Gastroesophageal sphincter (tissue), 4 donors: Measurements from ENCODE around the gene UNC93A. TPM values are rescaled to one million over a fixed set of nuclear protein-coding genes. Genes with fewer than 3 reads are reported as not detected.

Experiments
- ATAC-seq: fragments of 150-250 bp; one replicate; pipeline ENCODE4 v1.9.1; 2016; ENCODE audit warnings: mild to moderate bottlenecking, moderate library complexity
- H3K27ac ChIP-seq, 4 donors: fragments of 200-600 bp; sonication (generic) in 3 of 4; 1 replicate in 3 of 4; 2 replicates in 1 of 4; pipeline ENCODE4 v1.5.1; 2016 to 2019
- H3K27me3 ChIP-seq: fragments of 200-600 bp; sonication (generic); one replicate; pipeline ENCODE4 v1.5.1; 2019
- H3K36me3 ChIP-seq, 2 donors: fragments of 200-600 bp; sonication (generic); one replicate each; pipeline ENCODE4 v1.5.1; 2019; ENCODE audit warnings: control low read depth in 1 of 2
- H3K4me1 ChIP-seq, 3 donors: fragments of 200-600 bp; sonication (generic); 1 replicate in 2 of 3; 2 replicates in 1 of 3; pipeline ENCODE4 v1.5.1; 2016 to 2019; ENCODE audit warnings: control low read depth in 2 of 3
- H3K4me3 ChIP-seq, 2 donors: fragments of 200-600 bp; sonication (generic); one replicate each; pipeline ENCODE4 v1.5.1; 2019; ENCODE audit warnings: mild to moderate bottlenecking in 1 of 2, moderate library complexity in 1 of 2
- H3K9me3 ChIP-seq, 3 donors: fragments of 200-600 bp; sonication (generic); one replicate each; pipeline ENCODE4 v1.5.1; 2017 to 2019; ENCODE audit warnings: control low read depth in 2 of 3
- CTCF ChIP-seq, 4 experiments: fragments of 200-600 bp in 2 of 4; fragments of 450-650 bp in 2 of 4; sonication (generic) in 1 of 4; IDR thresholded peaks; one replicate each; pipeline ENCODE4 v1.5.1; 2017 to 2019; ENCODE audit warnings: antibody characterized with exemption in 4 of 4, mild to moderate bottlenecking in 2 of 4, moderate library complexity in 2 of 4
- EP300 ChIP-seq: sonication (generic); formaldehyde crosslinking; IDR thresholded peaks from one replicate; pipeline ENCODE4 v1.6.1; 2017; ENCODE audit warnings: antibody characterized with exemption, mild to moderate bottlenecking
- POLR2A ChIP-seq, 2 donors: fragments of 450-650 bp; IDR thresholded peaks; one replicate each; pipeline ENCODE4 v1.6.1; 2017; ENCODE audit warnings: antibody characterized with exemption in 2 of 2, mild to moderate bottlenecking in 2 of 2, moderate library complexity in 1 of 2
- POLR2AphosphoS5 ChIP-seq: sonication (generic); formaldehyde crosslinking; IDR thresholded peaks from one replicate; pipeline ENCODE4 v1.6.1; 2017; ENCODE audit warnings: antibody characterized with exemption
- WGBS, 2 donors: methylation state at CpG; one replicate each; pipeline ENCODE4 v1.1.5; 2018; ENCODE audit warnings: low coverage in 1 of 2; 5-methylcytosine and 5-hydroxymethylcytosine counted together
- total RNA-seq, 4 donors: library from RNA; depleted of rRNA; stranded (reverse); fragments of >200 nt; gene quantifications; one replicate each; pipeline ENCODE4 v1.1.0, GENCODE V29; 2016

UNC93A gene
- total RNA-seq, 4 donors from 2014 or later, result not detected

- WGBS, 2 donors, result 75 to 91% methylated on average over 11 to 17 of the region's 20 CpGs
- Histone ChIP-seq H3K36me3 (no peaks in the 10 kb centered on the region), H3K4me3 (no peak overlapping the region), H3K4me1 (no peaks in the 10 kb centered on the region), H3K27ac (no peak overlapping the region), H3K9me3 (no peaks in the 10 kb centered on the region), H3K27me3 (peaks cover 4% of the 10 kb centered on the region)
- TF ChIP-seq POLR2A (IDR thresholded peaks at IDR 0.05) (no peak), CTCF (IDR thresholded peaks at IDR 0.05) (no peak), EP300 (no peak), POLR2AphosphoS5 (no peak)
- no peak for ATAC-seq
Measured at GRCh38 chr6:167268683-167269280, 22.3 kb upstream of the UNC93A start.

GRCh38 chr6:167270499-167271311 is 20.4 kb upstream of the UNC93A start:
- 90 to 95% methylated on average over 8 to 12 of the region's 26 CpGs for WGBS, 2 donors
- no peaks in the 10 kb centered on the region for H3K4me1 ChIP-seq
- H3K36me3 ChIP-seq, result no peaks in the 10 kb centered on the region
- no peaks in the 10 kb centered on the region for H3K9me3 ChIP-seq
- TF ChIP-seq EP300, result no peak
- TF ChIP-seq CTCF (IDR thresholded peaks at IDR 0.05), result no peak
- no peak for TF ChIP-seq POLR2AphosphoS5
- no peak for TF ChIP-seq POLR2A (IDR thresholded peaks at IDR 0.05)
- no peak for ATAC-seq
- no peak overlapping the region for H3K27ac ChIP-seq
- H3K4me3 ChIP-seq, result no peak overlapping the region
- peaks cover 4% of the 10 kb centered on the region for H3K27me3 ChIP-seq

DNA sequence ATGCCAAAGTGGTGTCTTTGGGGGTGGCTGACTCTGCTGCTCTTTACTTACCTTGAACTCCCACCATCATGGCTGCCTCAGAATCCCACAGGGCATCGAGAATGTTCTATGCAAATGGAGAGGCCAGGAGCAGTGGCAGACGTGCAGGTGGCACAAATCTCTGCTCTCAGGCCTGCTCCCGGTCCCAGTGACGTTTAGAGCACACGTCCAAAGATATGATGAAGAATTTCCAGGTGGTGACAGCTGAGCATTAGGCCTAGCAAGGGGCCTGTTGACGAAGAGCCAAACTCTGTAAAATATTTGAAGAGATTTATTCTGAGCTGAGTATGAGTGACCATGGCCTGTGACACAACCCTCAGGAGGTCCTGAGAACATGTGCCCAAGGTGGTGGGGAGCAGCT is 19.0 kb upstream of the UNC93A start:
- TF ChIP-seq POLR2A (IDR thresholded peaks at IDR 0.05) (no peak), CTCF (IDR thresholded peaks at IDR 0.05) (no peak), EP300 (no peak), POLR2AphosphoS5 (no peak)
- no peak for ATAC-seq

DNA sequence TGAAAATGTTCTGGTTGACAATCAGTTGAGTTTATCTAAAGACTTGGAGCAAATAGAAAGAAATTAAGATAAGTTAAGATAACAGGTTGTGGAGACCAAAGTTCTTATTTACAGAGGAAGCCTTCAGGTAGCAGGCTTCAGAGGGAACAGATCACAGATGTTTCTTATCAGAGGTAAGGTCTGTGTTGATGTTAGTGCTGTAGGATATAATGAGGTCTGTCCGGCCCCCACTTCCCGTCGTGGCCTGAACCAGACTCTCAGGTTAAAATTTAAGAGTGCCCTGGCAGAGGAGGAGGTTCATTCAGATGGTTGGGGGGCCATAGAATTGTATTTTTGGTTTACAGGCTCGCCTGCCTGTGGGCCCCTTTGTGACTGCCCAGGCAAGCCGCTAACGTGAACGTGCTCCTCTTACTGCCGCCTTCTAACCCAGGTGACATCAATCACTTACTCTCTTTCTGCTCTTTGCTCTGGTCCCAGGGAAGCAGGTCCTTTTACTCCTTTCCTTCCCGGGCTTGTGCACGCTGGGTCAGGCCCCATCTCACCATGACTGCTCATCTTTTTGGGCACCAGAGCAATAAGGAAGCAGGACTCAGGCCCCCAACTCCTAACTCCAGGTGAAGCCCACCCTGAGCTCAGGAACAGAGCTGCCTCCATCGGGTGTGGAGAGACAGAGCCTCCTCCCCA is 18.3 kb upstream of the UNC93A start:
- Histone ChIP-seq H3K36me3 (no peaks in the 10 kb centered on the region), H3K27me3 (peaks cover 19% of the 10 kb centered on the region), H3K4me1 (no peaks in the 10 kb centered on the region), H3K9me3 (no peaks in the 10 kb centered on the region), H3K27ac (no peak overlapping the region), H3K4me3 (no peak overlapping the region)
- TF ChIP-seq CTCF (IDR thresholded peaks at IDR 0.05) (no peak), POLR2AphosphoS5 (no peak), POLR2A (IDR thresholded peaks at IDR 0.05) (no peak)
- ATAC-seq, result no peak
- 64 to 68% methylated on average over 3 to 9 of the region's 11 CpGs for WGBS, 2 donors

More for the DNA sequence above, 19.0 kb upstream of the UNC93A start:
- no peaks in the 10 kb centered on the region for H3K9me3 ChIP-seq
- H3K27me3 ChIP-seq, result peaks cover 12% of the 10 kb centered on the region
- no peak overlapping the region for H3K27ac ChIP-seq
- H3K4me1 ChIP-seq, result no peaks in the 10 kb centered on the region
- H3K36me3 ChIP-seq, result no peaks in the 10 kb centered on the region
- WGBS, 2 donors, result 72 to 89% methylated on average over 5 to 6 of the region's 6 CpGs
- no peak overlapping the region for H3K4me3 ChIP-seq
